GM04504 (cell line): ENCODE measurements around the gene TXLNG.

Source experiments
- DNase-seq: peaks from one replicate; pipeline ENCODE4 v3.0.0-alpha.2; 2012; ENCODE audit warnings: low read depth

The TXLNG gene

GRCh38 chrX:16874458-16875095 lies 88.3 kb downstream of the TXLNG start:
- DNase-seq: no peak

- DNase-seq: no peak
Observed at GRCh38 chrX:16876696-16877095, 90.4 kb downstream of the TXLNG start.

- no peak for DNase-seq
Observed at GRCh38 chrX:16882169-16882568, 95.9 kb downstream of the TXLNG start.

- DNase-seq: peak; percentile 20
Observed at GRCh38 chrX:16882702-16883486, 96.6 kb downstream of the TXLNG start.

GRCh38 chrX:16883487-16883804 lies 97.2 kb downstream of the TXLNG start:
- no peak for DNase-seq

GRCh38 chrX:16885628-16886027 lies 99.4 kb downstream of the TXLNG start:
- no peak for DNase-seq

GRCh38 chrX:16892504-16893362 lies 106.5 kb downstream of the TXLNG start:
- peak; percentile 58 for DNase-seq
